ENCODE data around the gene ARL6IP5. TPM values are rescaled to one million over a fixed set of nuclear protein-coding genes. Genes with fewer than 3 reads are reported as not detected.

The ARL6IP5 gene
- total and polyA plus RNA-seq, 2 of the 13 experiments (the other 11 are each of a cell fraction or from before 2014, with no cell fraction given) = 23.7 to 29.6 TPM

GRCh38 chr3:69099576-69099975 is 14.8 kb downstream of the ARL6IP5 start:
- in situ Hi-C loops (cut with HindIII; ENCODE audit: extremely low pct_ligation_motif_present, low pct_unique_long_range_greater_than_20kb) (no loop called here), intact Hi-C loops (cut with micrococcal nuclease; ENCODE audit: unreplicated experiment) (no loop called here)
- BruUV-seq (replicated peaks) = no TSS peak
- H3K36me3 ChIP-seq (replicated peaks in 1 of 2; ENCODE audit: control insufficient read depth in 1 of 2, insufficient read depth in 2 of 2, low read length in 2 of 2) = peaks cover 2 to 17% of the 10 kb centered on the region in 2 experiments; a peak in 3 of 5 replicates
- H3K4me2 ChIP-seq (ENCODE audit: low read depth, low read length) = no peak overlapping the region
- H3K4me1 ChIP-seq (ENCODE audit: insufficient read depth, low read length) = no peaks in the 10 kb centered on the region
- ATAC-seq (no peak), FAIRE-seq (no peak), DNase-seq (ENCODE audit: low spot score) (no peak)
- H3K9ac ChIP-seq (ENCODE audit: insufficient read depth, low read depth, low read length) = no peak overlapping the region
- no peak overlapping the region for H3K4me3 ChIP-seq (replicated peaks in 1 of 3; ENCODE audit: insufficient read depth in 1 of 3, low read depth in 2 of 3, low read length in 3 of 3)
- no peaks in the 10 kb centered on the region for H3K27me3 ChIP-seq (ENCODE audit: control insufficient read depth in 1 of 2, insufficient read depth in 2 of 2, low read length in 2 of 2)
- WGBS (ENCODE audit: low lambda C conversion rate) = 94% methylated on average over 4 of the region's 4 CpGs
- H3K9me3 ChIP-seq (ENCODE audit: low read length) = no peaks in the 10 kb centered on the region
- H2AFZ ChIP-seq (ENCODE audit: low read length) = no peak overlapping the region
- POLR2A ChIA-PET = no interaction called here
- CTCF ChIA-PET (ENCODE audit: low intra/inter-chr PET ratio, low total read pairs) = no interaction called here
- H3K27ac ChIP-seq (ENCODE audit: extremely low read length, insufficient read depth, low read length) = no peak overlapping the region
- no peaks in the 10 kb centered on the region for H3K79me2 ChIP-seq (ENCODE audit: insufficient read depth, low read length)
- H4K20me1 ChIP-seq (ENCODE audit: insufficient read depth, low read length) = no peaks in the 10 kb centered on the region
- TF ChIP-seq KDM4B (CRISPR knock-in tag; IDR thresholded peaks at IDR 0.05) (no peak), ZSCAN30 (CRISPR knock-in tag; IDR thresholded peaks at IDR 0.05) (no peak), ZBTB38 (CRISPR knock-in tag; IDR thresholded peaks at IDR 0.05) (no peak), STAG1 (CRISPR knock-in tag; IDR thresholded peaks at IDR 0.05) (no peak), ZNF639 (CRISPR knock-in tag; conservative IDR thresholded peaks at IDR 0.05) (no peak), ZFP36 (IDR thresholded peaks at IDR 0.05; ENCODE audit: borderline replicate concordance, low read depth, low read length, partially characterized antibody) (no peak), ZNF558 (CRISPR knock-in tag; IDR thresholded peaks at IDR 0.05; ENCODE audit: borderline replicate concordance) (no peak)

- FAIRE-seq = no peak
- no peak overlapping the region for H3K4me2 ChIP-seq (ENCODE audit: low read depth, low read length)
- no peaks in the 10 kb centered on the region for H3K27me3 ChIP-seq (ENCODE audit: control insufficient read depth in 1 of 2, insufficient read depth in 2 of 2, low read length in 2 of 2)
- ChIA-PET CTCF (ENCODE audit: low intra/inter-chr PET ratio, low total read pairs) (no interaction called here), POLR2A (no interaction called here)
- intact Hi-C loops (cut with micrococcal nuclease; ENCODE audit: unreplicated experiment) (no loop called here), in situ Hi-C loops (cut with HindIII; ENCODE audit: extremely low pct_ligation_motif_present, low pct_unique_long_range_greater_than_20kb) (loop anchor here (25.0 kb wide), 1 partner anchor 560 kb away; no protein-coding TSS in a partner anchor)
- peaks cover 2 to 19% of the 10 kb centered on the region in 2 experiments; a peak in 3 of 5 replicates for H3K36me3 ChIP-seq (replicated peaks in 1 of 2; ENCODE audit: control insufficient read depth in 1 of 2, insufficient read depth in 2 of 2, low read length in 2 of 2)
- no peaks in the 10 kb centered on the region for H4K20me1 ChIP-seq (ENCODE audit: insufficient read depth, low read length)
- H3K4me1 ChIP-seq (ENCODE audit: insufficient read depth, low read length) = no peaks in the 10 kb centered on the region
- DNase-seq (ENCODE audit: low spot score) = no peak
- H2AFZ ChIP-seq (ENCODE audit: low read length) = no peak overlapping the region
- no TSS peak for BruUV-seq (replicated peaks)
- no peak overlapping the region for H3K27ac ChIP-seq (ENCODE audit: extremely low read length, insufficient read depth, low read length)
- no peak for ATAC-seq
- H3K9me3 ChIP-seq (ENCODE audit: low read length) = no peaks in the 10 kb centered on the region
- H3K9ac ChIP-seq (ENCODE audit: insufficient read depth, low read depth, low read length) = no peak overlapping the region
- H3K79me2 ChIP-seq (ENCODE audit: insufficient read depth, low read length) = no peaks in the 10 kb centered on the region
- 94% methylated on average over 4 of the region's 4 CpGs for WGBS (ENCODE audit: low lambda C conversion rate)
- no peak overlapping the region for H3K4me3 ChIP-seq (replicated peaks in 1 of 3; ENCODE audit: insufficient read depth in 1 of 3, low read depth in 2 of 3, low read length in 3 of 3)
- no peak for TF ChIP-seq PHB2 (IDR thresholded peaks at IDR 0.05; ENCODE audit: partially characterized antibody)
- TF ChIP-seq MTF1 (CRISPR knock-in tag; IDR thresholded peaks at IDR 0.05) = no peak
- TF ChIP-seq MAX (IDR thresholded peaks at IDR 0.05) = no peak
- TF ChIP-seq PAF1 (CRISPR knock-in tag; IDR thresholded peaks at IDR 0.05) = no peak
- no peak for TF ChIP-seq TCF7 (IDR thresholded peaks at IDR 0.05; ENCODE audit: low read depth)
- no peak for TF ChIP-seq ARHGAP35 (CRISPR knock-in tag; IDR thresholded peaks at IDR 0.05; ENCODE audit: borderline replicate concordance)
- TF ChIP-seq MXD4 (CRISPR knock-in tag; IDR thresholded peaks at IDR 0.05) = no peak
- TF ChIP-seq, protein P1, sequence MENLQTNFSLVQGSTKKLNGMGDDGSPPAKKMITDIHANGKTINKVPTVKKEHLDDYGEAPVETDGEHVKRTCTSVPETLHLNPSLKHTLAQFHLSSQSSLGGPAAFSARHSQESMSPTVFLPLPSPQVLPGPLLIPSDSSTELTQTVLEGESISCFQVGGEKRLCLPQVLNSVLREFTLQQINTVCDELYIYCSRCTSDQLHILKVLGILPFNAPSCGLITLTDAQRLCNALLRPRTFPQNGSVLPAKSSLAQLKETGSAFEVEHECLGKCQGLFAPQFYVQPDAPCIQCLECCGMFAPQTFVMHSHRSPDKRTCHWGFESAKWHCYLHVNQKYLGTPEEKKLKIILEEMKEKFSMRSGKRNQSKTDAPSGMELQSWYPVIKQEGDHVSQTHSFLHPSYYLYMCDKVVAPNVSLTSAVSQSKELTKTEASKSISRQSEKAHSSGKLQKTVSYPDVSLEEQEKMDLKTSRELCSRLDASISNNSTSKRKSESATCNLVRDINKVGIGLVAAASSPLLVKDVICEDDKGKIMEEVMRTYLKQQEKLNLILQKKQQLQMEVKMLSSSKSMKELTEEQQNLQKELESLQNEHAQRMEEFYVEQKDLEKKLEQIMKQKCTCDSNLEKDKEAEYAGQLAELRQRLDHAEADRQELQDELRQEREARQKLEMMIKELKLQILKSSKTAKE (CRISPR knock-in tag; IDR thresholded peaks at IDR 0.05; ENCODE audit: borderline replicate concordance) = no peak
- TF ChIP-seq MATR3 (CRISPR knock-in tag; IDR thresholded peaks at IDR 0.05) = no peak
- no peak for TF ChIP-seq NFIB (CRISPR knock-in tag; IDR thresholded peaks at IDR 0.05; ENCODE audit: borderline replicate concordance)
Observed at GRCh38 chr3:69102384-69102783, 17.6 kb downstream of the ARL6IP5 start.

All from HepG2 (cell line).